Iris pigment epithelial cell (primary cell): Measurements from ENCODE around the gene KLHL6.
"Not testable (repeated sequence)": the region's sequence is repeated elsewhere in the genome, so short reads cannot be mapped to it uniquely, and the experiment has no call there.

Experiments
- DNase-seq: peaks from one replicate; pipeline ENCODE4 v3.0.0-alpha.2; 2011; ENCODE audit warnings: low read depth

Gene KLHL6

GRCh38 chr3:183448369-183449128 is 107.0 kb downstream of the KLHL6 start:
- no peak for DNase-seq

- DNase-seq, result peak; percentile 75
These were observed 108.1 kb downstream of the KLHL6 start for GRCh38 chr3:183447206-183448001.

- DNase-seq, result no peak
These were observed 108.7 kb downstream of the KLHL6 start for GRCh38 chr3:183446838-183447205.

GRCh38 chr3:183444748-183445147 is 110.8 kb downstream of the KLHL6 start:
- DNase-seq, result no peak

GRCh38 chr3:183443395-183444385 is 111.8 kb downstream of the KLHL6 start:
- DNase-seq, result no peak

GRCh38 chr3:183442994-183443393 is 112.5 kb downstream of the KLHL6 start:
- no peak for DNase-seq

GRCh38 chr3:183440521-183440920 is 115.0 kb downstream of the KLHL6 start:
- not testable (repeated sequence) for DNase-seq

GRCh38 chr3:183439515-183439914 is 116.0 kb downstream of the KLHL6 start:
- DNase-seq, result peak; percentile 49

GRCh38 chr3:183438735-183439134 is 116.8 kb downstream of the KLHL6 start:
- DNase-seq, result no peak

GRCh38 chr3:183437666-183438564 is 117.6 kb downstream of the KLHL6 start:
- no peak for DNase-seq
